K562 (cell line): ENCODE data around the gene TAF1D. TPM values are rescaled to one million over a fixed set of nuclear protein-coding genes. Genes with fewer than 3 reads are reported as not detected.

Experiments used
- AFF4 ChIP-seq: sonication (generic); formaldehyde crosslinking; IDR thresholded peaks from 2 replicates; pipeline ENCODE4 v1.8.0; 2023; ENCODE audit warnings: mild to moderate bottlenecking, missing genetic modification reagents
- ASH1L ChIP-seq: fragments of 450-650 bp; IDR thresholded peaks from 2 replicates; pipeline ENCODE4 v1.6.1; 2018; ENCODE audit warnings: borderline replicate concordance, mild to moderate bottlenecking, low read depth; ENCODE audit not compliant: partially characterized antibody
- BRD4 ChIP-seq: fragments of 200-600 bp; sonication (generic); IDR thresholded peaks from 2 replicates; pipeline ENCODE4 v1.6.1; 2017; ENCODE audit warnings: inconsistent platforms
- ERF ChIP-seq: fragments of 450-650 bp; formaldehyde crosslinking; IDR thresholded peaks from 2 replicates; pipeline ENCODE4 v1.4.0; 2020; ENCODE audit warnings: mild to moderate bottlenecking, mixed read lengths
- FOXA1 ChIP-seq: fragments of 450-650 bp; IDR thresholded peaks from 2 replicates; pipeline ENCODE4 v1.6.1; 2016; ENCODE audit warnings: mild to moderate bottlenecking, borderline replicate concordance
- FOXP1 ChIP-seq: sonication (generic); formaldehyde crosslinking; IDR thresholded peaks from 2 replicates; pipeline ENCODE4 v1.8.0; 2022; ENCODE audit warnings: mild to moderate bottlenecking, missing genetic modification reagents
- GABPB1 ChIP-seq: sonication (generic); formaldehyde crosslinking; IDR thresholded peaks from 2 replicates; pipeline ENCODE4 v1.8.0; 2022; ENCODE audit warnings: mild to moderate bottlenecking, missing genetic modification reagents
- HDAC6 ChIP-seq: IDR thresholded peaks from 2 replicates; pipeline ENCODE4 v1.6.1; 2012; ENCODE audit warnings: low read depth, mild to moderate bottlenecking, control low read depth, inconsistent platforms, low read length, moderate library complexity
- HINFP ChIP-seq: fragments of 450-650 bp; conservative IDR thresholded peaks from 2 replicates; pipeline ENCODE4 v1.6.1; 2016; ENCODE audit warnings: missing genetic modification characterization, low read depth, mild to moderate bottlenecking, control low read depth, missing compliant biosample characterization
- MBD2 ChIP-seq: sonication (generic); IDR thresholded peaks from 2 replicates; pipeline ENCODE4 v1.6.1; 2016; ENCODE audit warnings: low read depth, borderline replicate concordance
- MTF1 ChIP-seq: fragments of 250-450 bp; sonication (Bioruptor Pico); IDR thresholded peaks from 2 replicates; pipeline ENCODE4 v1.9.0; 2021; ENCODE audit warnings: moderate library complexity, mild to moderate bottlenecking, inconsistent platforms, borderline replicate concordance
- NCOA4 ChIP-seq: fragments of 450-650 bp; IDR thresholded peaks from 2 replicates; pipeline ENCODE4 v1.6.1; 2018; ENCODE audit warnings: mild to moderate bottlenecking; ENCODE audit not compliant: partially characterized antibody
- POLR2B ChIP-seq: fragments of 450-650 bp; IDR thresholded peaks from 2 replicates; pipeline ENCODE4 v1.6.1; 2018; ENCODE audit warnings: low read depth; ENCODE audit not compliant: partially characterized antibody
- PRMT5 ChIP-seq: sonication (generic); formaldehyde crosslinking; IDR thresholded peaks from 2 replicates; pipeline ENCODE4 v1.5.0; 2020; ENCODE audit warnings: missing genetic modification reagents
- SRSF3 ChIP-seq: fragments of 200-400 bp; formaldehyde crosslinking; IDR thresholded peaks from 2 replicates; pipeline ENCODE4 v1.6.1; 2016; ENCODE audit warnings: mild to moderate bottlenecking, low read length, moderate library complexity; ENCODE audit not compliant: insufficient read depth
- TAF9B ChIP-seq: fragments of 450-650 bp; IDR thresholded peaks from 2 replicates; pipeline ENCODE4 v1.6.1; 2018; ENCODE audit warnings: mild to moderate bottlenecking; ENCODE audit not compliant: partially characterized antibody
- TFAP4 ChIP-seq: sonication (generic); formaldehyde crosslinking; IDR thresholded peaks from 2 replicates; pipeline ENCODE4 v1.8.0; 2022; ENCODE audit warnings: missing genetic modification reagents, mild to moderate bottlenecking, moderate library complexity, borderline replicate concordance
- YBX1 ChIP-seq: fragments of 450-650 bp; IDR thresholded peaks from 2 replicates; pipeline ENCODE4 v1.7.1; 2016; ENCODE audit warnings: mild to moderate bottlenecking
- ZNF239 ChIP-seq: fragments of 250-450 bp; sonication (Bioruptor Pico); IDR thresholded peaks from 2 replicates; pipeline ENCODE4 v1.4.0; 2020; ENCODE audit warnings: mild to moderate bottlenecking
- ZNF431 ChIP-seq: sonication (generic); formaldehyde crosslinking; IDR thresholded peaks from 2 replicates; pipeline ENCODE4 v1.8.0; 2022; ENCODE audit warnings: mild to moderate bottlenecking, missing genetic modification reagents
- ZNF436 ChIP-seq: fragments of 250-450, 450-650 bp; sonication (Bioruptor Pico); formaldehyde crosslinking; IDR thresholded peaks from 2 replicates; pipeline ENCODE4 v1.7.0; 2020; ENCODE audit warnings: mild to moderate bottlenecking
- ZNF764 ChIP-seq: fragments of 250-450 bp; sonication (Bioruptor Pico); IDR thresholded peaks from 2 replicates; pipeline ENCODE4 v1.4.0; 2020; ENCODE audit warnings: low read depth, mild to moderate bottlenecking, moderate library complexity
- polyA plus RNA-seq, 8 experiments: library from polyadenylated mRNA; depleted of rRNA in 4 of 8; stranded (reverse) in 5 of 8; unstranded in 3 of 8; fragments of >200 nt; fragmentation: Nextera tagmentation in 2 of 8; fragmentation: Illumina TruSeq in 1 of 8; extraction: Ambion mirVana in 2 of 8; extraction: Trizol in 1 of 8; gene quantifications; 2 replicates each; pipeline versions ENCODE4 v1.2.1 to v1.2.3, GENCODE V29; 2011 to 2014; ENCODE audit warnings: inconsistent platforms in 1 of 8, missing spikeins in 1 of 8
- total RNA-seq, 7 experiments: library from RNA; depleted of rRNA in 6 of 7; stranded (reverse); fragments of >200 nt in 6 of 7; fragmentation: Illumina TruSeq in 2 of 7; extraction: Trizol in 2 of 7; gene quantifications; 2 replicates each; pipeline versions ENCODE4 v1.2.1 to v1.2.3, GENCODE V29; 2011 to 2021; ENCODE audit warnings: low replicate concordance in 1 of 7

TAF1D gene
- total and polyA plus RNA-seq, 9 of the 15 experiments (the other 6 are each of a cell fraction or from before 2014, with no cell fraction given), result 122 to 347 (median 250) TPM

- TF ChIP-seq MBD2 (peak; percentile 69; the same call in 1 of the 2 replicates), GABPB1 (peak; percentile 83), AFF4 (CRISPR knock-in tag) (peak; percentile 77; the same call in 1 of the 2 replicates), HDAC6 (no peak), ASH1L (no peak), TAF9B (peak; percentile 79), ERF (no peak), SRSF3 (no peak), ZNF764 (CRISPR knock-in tag) (no peak), ZNF436 (no peak), TFAP4 (peak; percentile 70; the same call in 1 of the 2 replicates), HINFP (tag) (no peak), YBX1 (no peak), MTF1 (CRISPR knock-in tag) (no peak), PRMT5 (CRISPR knock-in tag) (no peak), POLR2B (peak; percentile 92), BRD4 (no peak), ZNF431 (CRISPR knock-in tag) (peak; percentile 67; the same call in 1 of the 2 replicates), FOXA1 (no peak), ZNF239 (CRISPR knock-in tag) (no peak), FOXP1 (CRISPR knock-in tag) (peak; percentile 85; the same call in 1 of the 2 replicates), NCOA4 (no peak)
These were observed 43.0 kb upstream of the TAF1D start, which contains the start of gene MED17 (continued) for GRCh38 chr11:93784145-93784934.
